Activated CD8-positive, alpha-beta T cell treated with anti-CD3 and anti-CD28 coated beads, Interleukin-2, amount 10 ng/mL, durations not matched to agents 7 days and 5 days (primary cell): ENCODE measurements around the gene GABRR1. TPM values are rescaled to one million over a fixed set of nuclear protein-coding genes. Genes with fewer than 3 reads are reported as not detected.

ENCODE experiments used
- ATAC-seq: fragments of 150-1000 bp; cut with Tn5 transposase; one replicate; pipeline ENCODE4 v1.10.0; 2021; ENCODE audit warnings: moderate library complexity
- CTCF ChIA-PET: fragments of 350-600 bp; sonication (Branson Sonifier 250); formaldehyde crosslinking; loops from one replicate; lab custom pipeline; 2021; ENCODE audit warnings: antibody characterized with exemption; lab: Charles Lee
- POLR2A ChIA-PET: fragments of 350-600 bp; sonication (Branson Sonifier 250); formaldehyde crosslinking; loops from one replicate; lab custom pipeline; 2021; ENCODE audit warnings: antibody characterized with exemption; lab: Charles Lee
- DNase-seq: peaks from one replicate; pipeline ENCODE4 v3.0.0-alpha.2; 2020
- H3K27ac Mint-ChIP-seq: one replicate; pipeline ENCODE4 v1.8.0; 2021; ENCODE audit warnings: mild to moderate bottlenecking, mixed read lengths
- H3K27me3 Mint-ChIP-seq: one replicate; pipeline ENCODE4 v1.8.0; 2021; ENCODE audit warnings: low read depth, mixed read lengths
- H3K36me3 Mint-ChIP-seq: one replicate; pipeline ENCODE4 v1.8.0; 2021; ENCODE audit warnings: low read depth, mixed read lengths
- H3K4me1 Mint-ChIP-seq: one replicate; pipeline ENCODE4 v1.8.0; 2021; ENCODE audit warnings: low read depth, mixed read lengths
- H3K4me3 Mint-ChIP-seq: one replicate; pipeline ENCODE4 v1.8.0; 2021; ENCODE audit warnings: mild to moderate bottlenecking, mixed read lengths
- H3K9me3 Mint-ChIP-seq: one replicate; pipeline ENCODE4 v1.8.0; 2022; ENCODE audit warnings: mixed read lengths; ENCODE audit not compliant: insufficient read depth
- total RNA-seq, 2 experiments: library from RNA; stranded (reverse); gene quantifications; one replicate each; pipeline ENCODE4 v1.2.3, GENCODE V29; 2021

The GABRR1 gene
- total RNA-seq, 2 experiments from 2014 or later: not detected

DNA sequence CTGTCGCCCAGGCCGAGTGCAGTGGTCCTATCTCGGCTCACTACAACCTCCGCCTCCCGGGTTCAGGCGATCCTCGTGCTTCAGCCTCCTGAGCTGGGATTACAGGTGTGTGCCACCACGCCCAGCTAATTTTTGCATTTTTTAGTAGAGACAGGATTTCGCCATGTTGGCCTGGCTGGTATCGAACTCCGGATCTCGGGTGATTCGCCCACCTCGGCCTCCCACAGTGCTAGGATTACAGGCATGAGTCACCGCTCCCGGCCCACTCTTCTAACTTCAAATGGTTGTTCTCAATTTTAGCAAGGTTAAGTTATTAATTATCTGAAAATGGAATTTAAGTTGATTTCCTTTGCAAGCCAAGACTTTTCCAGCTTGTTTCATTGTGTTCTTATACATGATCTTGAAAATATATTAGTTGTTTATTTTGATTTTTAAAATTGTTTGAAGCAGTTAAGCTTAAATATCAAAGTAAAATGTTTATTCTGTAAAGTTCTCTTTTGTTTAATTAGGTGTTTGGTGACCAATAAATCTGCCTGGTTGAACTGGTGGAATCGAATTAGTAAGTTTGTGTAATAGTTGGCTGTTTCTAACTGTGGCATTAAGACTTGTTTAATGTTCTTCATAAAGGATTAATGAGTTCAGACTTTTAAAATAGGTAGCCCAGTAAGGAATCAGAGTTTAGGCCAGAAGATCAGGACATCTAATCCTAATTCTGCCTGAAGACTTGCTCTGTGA lies 69.0 kb downstream of the GABRR1 start:
- no peak overlapping the region for H3K27ac Mint-ChIP-seq
- ChIA-PET POLR2A (interaction anchor here (0.6 kb wide), 1 partner anchor 66 kb away, joined by 4 read pairs; no protein-coding TSS in a partner anchor), CTCF (interaction anchor here (1.6 kb wide), 1 partner anchor 166 kb away, joined by 4 read pairs; no protein-coding TSS in a partner anchor)
- peak overlapping the region; percentile 52 for H3K4me3 Mint-ChIP-seq
- ATAC-seq (no peak), DNase-seq (no peak)
- peaks cover 29% of the 10 kb centered on the region for H3K36me3 Mint-ChIP-seq
- no peaks in the 10 kb centered on the region for H3K9me3 Mint-ChIP-seq
- H3K4me1 Mint-ChIP-seq: peaks cover 38% of the 10 kb centered on the region
- no peaks in the 10 kb centered on the region for H3K27me3 Mint-ChIP-seq

DNA sequence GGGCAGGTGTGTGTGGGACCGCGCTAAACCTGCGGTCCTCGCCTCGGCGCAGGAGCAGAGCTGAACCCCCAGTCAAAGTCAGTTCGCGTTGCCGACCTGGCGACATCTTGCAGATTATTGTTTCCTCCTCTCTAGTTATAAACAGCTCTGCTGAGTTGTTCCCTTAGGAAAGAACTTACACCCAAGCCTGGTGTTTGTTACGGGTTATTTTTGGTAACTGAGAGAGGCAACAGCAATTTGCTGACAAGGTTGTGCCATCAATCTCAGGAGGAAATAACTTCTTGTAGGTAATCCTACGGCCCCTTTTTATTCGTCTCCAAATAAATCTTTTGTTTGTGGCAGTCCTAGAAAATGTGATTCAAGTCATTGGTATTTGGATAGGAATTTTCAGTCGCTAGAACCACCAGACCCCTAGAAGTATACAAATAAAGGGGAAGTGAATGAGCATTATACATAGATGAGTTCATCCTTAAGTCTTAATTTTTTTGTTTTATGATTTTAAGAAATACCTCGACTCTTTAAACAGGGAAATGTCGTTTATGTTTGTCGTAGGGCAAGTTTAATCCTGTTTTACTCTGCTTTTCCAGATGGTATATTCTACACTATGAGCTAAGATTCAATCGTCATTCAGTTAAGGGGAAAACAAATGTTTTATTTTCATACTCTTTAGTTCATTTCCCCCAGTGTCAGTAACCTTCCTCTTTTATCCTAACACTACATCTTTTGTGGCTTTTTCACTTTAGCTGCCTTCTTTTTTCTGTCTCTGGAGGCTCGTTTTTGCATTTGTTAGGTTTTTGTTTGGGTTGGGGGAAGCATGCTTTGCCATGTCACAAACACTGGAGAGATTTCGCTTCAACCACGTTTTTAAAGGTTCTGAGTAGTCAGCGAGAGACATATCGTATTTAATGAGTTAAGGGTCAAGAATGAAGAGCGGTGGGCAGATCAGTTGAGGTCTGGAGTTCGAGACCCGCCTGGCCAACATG lies 70.1 kb downstream of the GABRR1 start:
- ChIA-PET POLR2A (interaction anchor here (0.7 to 4.6 kb wide), 8 partner anchors 10 to 682 kb away, joined by 3 to 115 read pairs (median 3); partner anchors contain the start of genes CASP8AP2, PNRC1, SRSF12 and UBE2J1), CTCF (interaction anchor here (0.6 to 4.3 kb wide), 11 partner anchors 11 to 229 kb away, joined by 3 to 27 read pairs (median 4); no protein-coding TSS in a partner anchor)
- Mint-ChIP-seq H3K36me3 (peaks cover 25% of the 10 kb centered on the region), H3K4me3 (peak overlapping the region; percentile 79), H3K9me3 (no peaks in the 10 kb centered on the region), H3K27ac (peak overlapping the region; percentile 82), H3K27me3 (no peaks in the 10 kb centered on the region), H3K4me1 (peaks cover 38% of the 10 kb centered on the region)
- peak; percentile 58 for DNase-seq
- ATAC-seq: no peak

DNA sequence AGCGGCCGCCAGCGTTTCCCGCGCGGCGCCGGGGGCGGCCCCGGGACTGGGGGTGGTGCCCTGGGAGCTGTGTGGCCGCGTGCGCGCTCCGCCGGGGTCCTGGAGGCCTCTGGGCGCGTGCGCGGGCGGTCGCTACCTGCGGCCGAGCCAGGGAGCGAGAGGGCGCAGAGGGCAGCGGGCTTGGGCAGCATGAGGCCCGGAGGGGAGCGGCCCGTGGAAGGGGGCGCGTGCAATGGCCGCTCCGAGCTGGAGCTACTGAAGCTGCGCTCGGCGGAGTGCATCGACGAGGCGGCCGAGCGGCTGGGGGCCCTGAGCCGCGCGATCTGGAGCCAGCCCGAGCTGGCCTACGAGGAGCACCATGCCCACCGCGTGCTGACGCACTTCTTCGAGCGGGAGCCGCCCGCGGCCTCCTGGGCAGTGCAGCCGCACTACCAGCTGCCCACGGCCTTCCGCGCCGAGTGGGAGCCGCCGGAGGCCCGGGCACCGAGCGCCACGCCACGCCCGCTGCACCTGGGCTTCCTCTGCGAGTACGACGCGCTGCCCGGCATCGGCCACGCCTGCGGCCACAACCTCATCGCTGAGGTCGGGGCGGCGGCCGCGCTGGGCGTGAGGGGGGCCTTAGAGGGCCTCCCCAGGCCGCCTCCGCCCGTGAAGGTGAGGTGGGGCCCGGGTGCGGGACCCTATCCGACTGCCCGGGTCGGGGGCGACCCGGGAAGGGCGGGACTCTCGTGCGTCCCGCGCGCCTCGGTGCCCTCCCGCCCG lies 71.0 kb downstream of the GABRR1 start, which contains the start of gene PM20D2:
TSS of gene PM20D2 (plus strand) at position 100 of the 762 bp plus-strand sequence. CDS start at position 190, 90 bp downstream.
- H3K9me3 Mint-ChIP-seq: no peaks in the 10 kb centered on the region
- H3K27me3 Mint-ChIP-seq: no peaks in the 10 kb centered on the region
- POLR2A ChIA-PET: interaction anchor here (0.6 to 4.6 kb wide), 12 partner anchors 11 to 683 kb away, joined by 3 to 115 read pairs (median 3); partner anchors contain the start of genes CASP8AP2, PNRC1, RNGTT and SRSF12
- H3K4me1 Mint-ChIP-seq: peaks cover 38% of the 10 kb centered on the region
- CTCF ChIA-PET: interaction anchor here (0.9 to 4.3 kb wide), 13 partner anchors 12 to 230 kb away, joined by 3 to 27 read pairs (median 5); no protein-coding TSS in a partner anchor
- peak within 1 kb of the TSS; percentile 96 for H3K27ac Mint-ChIP-seq
- H3K36me3 Mint-ChIP-seq: peaks cover 19% of the 10 kb centered on the region
- H3K4me3 Mint-ChIP-seq: peak within 1 kb of the TSS; percentile 88
- DNase-seq: peak; percentile 78
- peak; percentile 87 for ATAC-seq

DNA sequence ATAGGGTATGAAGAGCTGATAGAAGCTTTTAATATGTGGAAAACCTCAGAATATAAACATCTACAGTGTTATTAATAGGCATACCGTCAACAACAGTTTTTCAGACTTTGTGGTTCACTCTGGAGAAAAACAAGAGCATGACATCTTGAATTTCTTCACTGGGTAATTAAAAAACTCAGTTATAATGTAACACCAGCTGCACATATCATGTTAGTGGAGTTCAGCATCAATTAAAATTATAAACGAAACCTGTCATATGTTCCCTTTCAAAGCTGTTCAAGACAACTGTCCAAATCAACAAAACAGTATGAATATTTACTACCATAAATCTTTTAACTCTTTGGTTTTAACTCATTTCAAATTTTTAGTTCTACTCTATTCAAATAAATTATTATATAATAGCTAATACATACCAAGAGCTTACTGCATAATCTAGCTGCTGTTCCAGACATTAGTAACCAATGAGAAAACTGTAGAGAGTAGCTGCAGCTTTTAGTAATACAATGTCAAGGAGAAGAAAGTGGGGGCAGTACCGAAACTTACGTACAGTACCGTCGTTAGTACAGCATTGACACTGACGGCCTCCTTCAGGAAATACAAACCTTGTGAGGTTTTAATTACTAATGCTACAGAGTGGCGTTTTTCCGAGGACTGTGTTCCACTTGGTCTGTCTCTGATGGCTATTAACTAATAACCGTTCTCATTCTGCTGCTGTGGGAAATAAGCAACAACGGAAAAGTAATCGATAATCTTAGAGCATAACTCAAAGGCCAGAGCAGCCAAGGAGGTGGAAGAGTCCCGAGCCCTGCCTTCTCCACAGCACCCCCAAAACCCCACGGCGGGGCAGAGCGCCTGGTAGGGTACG lies 71.8 kb downstream of the GABRR1 start:
- H3K27ac Mint-ChIP-seq: peak overlapping the region; percentile 96
- CTCF ChIA-PET: interaction anchor here (0.8 to 4.3 kb wide), 15 partner anchors 9 to 489 kb away, joined by 3 to 27 read pairs (median 4); partner anchors contain the start of gene PNRC1
- peak; percentile 57 for DNase-seq

DNA sequence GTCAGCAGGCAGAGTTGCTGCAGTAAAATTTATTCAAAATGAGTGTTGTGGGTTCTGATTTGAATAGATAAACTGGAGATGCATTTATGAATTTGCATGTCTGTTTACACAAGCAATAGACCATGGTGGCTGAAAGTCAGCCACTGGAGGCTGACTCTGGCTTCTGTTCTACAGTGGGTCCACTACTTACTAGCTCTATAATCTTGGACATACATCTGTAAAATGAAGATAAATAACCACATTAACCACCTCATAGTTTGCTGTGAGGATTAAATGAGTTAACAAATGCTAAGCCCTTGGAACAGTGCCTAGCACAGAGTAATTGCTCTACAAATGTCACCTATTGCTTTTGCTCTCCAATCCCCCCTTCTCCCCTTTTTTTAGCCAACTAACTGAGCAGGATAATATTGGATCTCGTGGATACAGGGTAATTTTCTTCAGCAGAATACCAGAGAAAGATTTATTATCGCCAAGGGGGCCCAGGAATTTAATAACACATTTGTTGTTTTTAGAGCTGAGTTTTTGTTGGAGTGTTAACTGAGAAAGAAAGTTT lies 72.7 kb downstream of the GABRR1 start:
- ATAC-seq: no peak
- ChIA-PET POLR2A (interaction anchor here (1.9 to 4.6 kb wide), 3 partner anchors 64 to 207 kb away, joined by 7 to 115 read pairs (median 18); partner anchors contain the start of genes PNRC1, RNGTT and UBE2J1), CTCF (interaction anchor here (0.9 to 4.3 kb wide), 10 partner anchors 10 to 232 kb away, joined by 3 to 27 read pairs (median 4); partner anchors contain the start of gene PNRC1)
- no peak overlapping the region for H3K27ac Mint-ChIP-seq
- peak overlapping the region; percentile 37 for H3K4me3 Mint-ChIP-seq
- no peaks in the 10 kb centered on the region for H3K27me3 Mint-ChIP-seq
- H3K36me3 Mint-ChIP-seq: peaks cover 11% of the 10 kb centered on the region
- peaks cover 36% of the 10 kb centered on the region for H3K4me1 Mint-ChIP-seq
- DNase-seq: no peak
- no peaks in the 10 kb centered on the region for H3K9me3 Mint-ChIP-seq

More for the DNA sequence above, 71.8 kb downstream of the GABRR1 start:
- ATAC-seq: peak; percentile 63
- POLR2A ChIA-PET: interaction anchor here (0.6 to 4.6 kb wide), 11 partner anchors 14 to 684 kb away, joined by 3 to 115 read pairs (median 3); partner anchors contain the start of genes CASP8AP2, PNRC1, RNGTT and UBE2J1
- Mint-ChIP-seq H3K9me3 (no peaks in the 10 kb centered on the region), H3K4me1 (peaks cover 38% of the 10 kb centered on the region), H3K36me3 (peaks cover 19% of the 10 kb centered on the region), H3K4me3 (peak overlapping the region; percentile 88), H3K27me3 (no peaks in the 10 kb centered on the region)

DNA sequence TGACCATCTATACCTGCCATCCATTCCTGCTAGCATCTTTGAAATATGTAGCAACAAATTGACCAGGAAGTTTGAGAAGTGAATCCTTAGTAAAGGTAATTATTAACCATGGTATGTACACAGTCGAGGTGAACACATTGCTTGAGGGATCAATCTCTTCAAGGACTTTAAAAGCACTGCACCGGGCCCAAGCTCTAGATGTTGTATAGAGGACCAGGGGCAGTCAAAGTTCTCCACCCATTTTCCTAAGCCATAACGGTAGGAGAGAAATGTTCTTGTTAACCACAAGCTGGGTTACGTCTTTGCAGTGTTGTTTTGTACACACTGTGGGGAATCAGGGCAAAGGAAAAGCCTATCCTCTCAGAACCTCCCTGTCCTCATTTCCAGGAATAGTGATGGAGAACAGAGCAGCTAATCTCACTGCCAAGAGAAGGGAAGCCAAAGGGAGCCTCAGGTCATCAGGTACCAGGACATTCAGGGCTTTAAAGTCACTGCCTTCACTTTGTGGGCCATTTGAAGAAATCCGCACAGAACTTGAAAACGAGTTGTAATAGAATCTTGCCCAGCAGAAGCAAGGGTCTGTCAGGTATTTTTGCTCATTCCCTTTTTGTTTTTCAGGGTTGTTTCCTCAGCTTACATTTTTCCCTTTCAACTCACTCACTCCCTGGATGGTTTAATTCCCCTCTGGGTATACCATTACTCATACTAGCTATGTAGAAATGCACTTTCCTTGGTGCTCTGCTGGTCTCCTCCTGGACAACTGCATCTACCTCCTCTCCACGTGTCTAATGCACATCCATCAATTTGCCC lies 76.6 kb downstream of the GABRR1 start:
- DNase-seq (no peak), ATAC-seq (no peak)
- Mint-ChIP-seq H3K4me3 (no peak overlapping the region), H3K4me1 (peaks cover 18% of the 10 kb centered on the region), H3K9me3 (no peaks in the 10 kb centered on the region), H3K36me3 (no peaks in the 10 kb centered on the region), H3K27me3 (no peaks in the 10 kb centered on the region), H3K27ac (no peak overlapping the region)
- ChIA-PET CTCF (interaction anchor here (1.6 kb wide), 1 partner anchor 157 kb away, joined by 3 read pairs; no protein-coding TSS in a partner anchor), POLR2A (no interaction called here)

DNA sequence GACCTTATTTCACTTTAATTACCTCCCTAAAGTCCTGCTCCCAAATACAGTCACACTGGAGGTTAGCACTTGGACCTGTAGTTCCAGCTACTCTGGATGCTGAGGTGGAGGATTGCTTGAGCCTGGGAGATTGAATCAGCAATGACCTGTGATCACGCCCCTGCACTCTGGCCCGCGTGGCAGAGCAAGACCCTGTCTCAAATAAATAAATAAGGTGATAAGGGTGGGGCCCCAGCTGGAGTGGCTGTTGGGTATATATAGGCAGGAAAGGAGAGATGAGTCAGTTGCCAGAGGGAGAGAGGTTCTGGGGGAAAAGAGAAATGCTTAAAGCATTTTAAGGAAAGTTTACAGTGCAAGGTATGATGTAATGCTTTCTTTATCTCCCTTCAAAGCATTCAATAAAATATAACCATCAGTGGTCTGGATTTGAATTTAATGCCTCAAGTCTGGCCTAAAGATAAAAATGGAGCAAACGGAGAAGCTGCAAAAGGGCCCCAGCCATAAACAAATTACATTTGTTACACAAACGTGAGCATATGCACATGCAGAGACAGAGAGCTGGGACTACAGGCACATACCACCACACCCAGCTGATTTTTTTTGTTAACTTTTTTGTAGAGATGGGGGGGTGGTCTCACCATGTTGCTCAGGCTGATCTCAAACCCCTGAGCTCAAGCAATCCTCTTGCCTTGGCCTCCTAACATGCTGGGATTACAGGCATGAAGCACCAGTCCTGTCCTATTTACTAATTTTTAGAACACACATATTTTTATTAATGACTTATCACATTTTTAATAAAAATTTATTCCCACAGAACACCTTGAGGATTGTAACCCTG lies 77.4 kb downstream of the GABRR1 start:
- H3K4me1 Mint-ChIP-seq: peaks cover 10% of the 10 kb centered on the region
- POLR2A ChIA-PET: no interaction called here
- CTCF ChIA-PET: interaction anchor here (1.6 kb wide), 1 partner anchor 156 kb away, joined by 3 read pairs; no protein-coding TSS in a partner anchor

DNA sequence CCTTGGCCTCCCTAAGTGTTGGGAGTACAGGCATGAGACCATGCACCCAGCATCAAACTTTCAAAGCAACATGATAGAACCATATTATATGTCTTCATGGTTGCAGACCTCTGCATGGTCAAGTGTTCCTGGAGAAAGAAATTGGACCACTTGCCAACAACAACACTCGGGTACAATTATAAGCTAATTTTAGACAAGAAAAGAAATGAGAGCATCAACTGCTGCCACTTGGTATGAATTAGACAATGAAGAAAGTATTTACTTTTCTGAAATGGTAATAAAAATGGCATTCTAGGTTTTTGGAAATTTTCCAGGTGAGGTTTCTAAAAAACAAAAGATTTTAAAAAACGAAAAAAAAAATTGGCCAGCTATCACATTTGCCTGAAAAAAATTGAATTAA lies 79.0 kb downstream of the GABRR1 start:
- DNase-seq: no peak
- Mint-ChIP-seq H3K9me3 (no peaks in the 10 kb centered on the region), H3K27ac (no peak overlapping the region), H3K27me3 (peaks cover 2% of the 10 kb centered on the region), H3K4me1 (no peaks in the 10 kb centered on the region), H3K4me3 (no peak overlapping the region), H3K36me3 (no peaks in the 10 kb centered on the region)
- no peak for ATAC-seq
- ChIA-PET CTCF (interaction anchor here (0.6 to 2.0 kb wide), 4 partner anchors 54 to 323 kb away, joined by 3 to 5 read pairs (median 4); no protein-coding TSS in a partner anchor), POLR2A (no interaction called here)

More for the DNA sequence above, 77.4 kb downstream of the GABRR1 start:
- ATAC-seq (no peak), DNase-seq (no peak)
- H3K27me3 Mint-ChIP-seq: peaks cover 2% of the 10 kb centered on the region
- no peak overlapping the region for H3K27ac Mint-ChIP-seq
- H3K4me3 Mint-ChIP-seq: no peak overlapping the region
- no peaks in the 10 kb centered on the region for H3K9me3 Mint-ChIP-seq
- H3K36me3 Mint-ChIP-seq: no peaks in the 10 kb centered on the region
